Lower lobe of right lung (tissue), 2 donors: Measurements from ENCODE around the gene SUCLG2. TPM values are rescaled to one million over a fixed set of nuclear protein-coding genes. Genes with fewer than 3 reads are reported as not detected.

Experiments
- ATAC-seq, 2 donors: fragments of 200-7000 bp; cut with Tn5 transposase; one replicate each; pipeline ENCODE4 v1.9.1; 2020 to 2022; ENCODE audit warnings: mild to moderate bottlenecking in 2 of 2, moderate library complexity in 2 of 2
- DNase-seq: peaks from one replicate; pipeline ENCODE4 v3.0.0-alpha.2; 2020
- H3K27ac ChIP-seq: fragments of 200-600 bp; one replicate; pipeline ENCODE4 v1.8.0; 2022
- H3K27me3 ChIP-seq: fragments of 200-600 bp; one replicate; pipeline ENCODE4 v1.8.0; 2022; ENCODE audit warnings: low read depth
- H3K36me3 ChIP-seq: fragments of 200-600 bp; one replicate; pipeline ENCODE4 v1.8.0; 2022; ENCODE audit warnings: mild to moderate bottlenecking
- H3K4me1 ChIP-seq: fragments of 200-600 bp; one replicate; pipeline ENCODE4 v1.8.0; 2022
- H3K4me3 ChIP-seq: fragments of 200-600 bp; one replicate; pipeline ENCODE4 v1.8.0; 2022; ENCODE audit warnings: mild to moderate bottlenecking
- H3K9me3 ChIP-seq: fragments of 200-600 bp; one replicate; pipeline ENCODE4 v1.8.0; 2022
- intact Hi-C: fragments of 100-400 bp; cut with DNase I; formaldehyde crosslinking; loops from one replicate; pipeline ENCODE4 v1.11.0; 2022
- total RNA-seq: library from RNA; stranded (reverse); fragmentation: NEBNext Ultra II Directional; extraction: Animal tissue kit (Norgen Biotek cat#: 25700); gene quantifications from one replicate; pipeline ENCODE4 v1.2.1, GENCODE V29; 2021
- TF ChIP-seq, protein P1 (sequence below): fragments of 200-600 bp; IDR thresholded peaks from one replicate; pipeline ENCODE4 v1.8.0; 2022; ENCODE audit warnings: antibody characterized with exemption, mild to moderate bottlenecking
- donor health status: DM: no; HTN: yes; CAD: no; lungs with severe emphysema.

Gene SUCLG2
- total RNA-seq, 1 donor from 2014 or later = 50.7 TPM

DNA sequence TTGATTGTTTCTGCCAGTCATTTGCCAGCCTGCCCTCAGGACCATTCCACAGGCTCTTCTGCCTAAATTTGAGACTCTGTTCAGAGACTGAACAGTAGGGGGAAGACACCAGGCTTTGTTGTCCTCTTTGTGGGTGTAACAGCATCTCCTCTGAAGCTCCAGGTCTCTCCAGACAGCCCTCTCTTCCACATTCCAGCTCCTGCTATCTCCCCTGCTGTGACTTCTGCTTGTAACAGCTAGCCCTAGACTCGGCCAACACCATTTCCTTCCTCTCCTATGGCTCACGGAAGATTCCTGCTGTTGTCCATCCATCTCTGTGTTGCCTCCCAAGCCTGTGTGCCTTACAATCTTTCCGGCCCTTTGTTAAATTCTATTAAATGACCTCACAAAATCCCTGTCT is 40.2 kb downstream of the SUCLG2 start:
- Histone ChIP-seq H3K27ac (no peak overlapping the region), H3K36me3 (peaks cover 9% of the 10 kb centered on the region), H3K4me3 (no peak overlapping the region), H3K27me3 (no peaks in the 10 kb centered on the region), H3K4me1 (no peaks in the 10 kb centered on the region), H3K9me3 (no peaks in the 10 kb centered on the region)
- ATAC-seq (no peak), DNase-seq (no peak)
- intact Hi-C loops = no loop called here
- TF ChIP-seq, protein P1, sequence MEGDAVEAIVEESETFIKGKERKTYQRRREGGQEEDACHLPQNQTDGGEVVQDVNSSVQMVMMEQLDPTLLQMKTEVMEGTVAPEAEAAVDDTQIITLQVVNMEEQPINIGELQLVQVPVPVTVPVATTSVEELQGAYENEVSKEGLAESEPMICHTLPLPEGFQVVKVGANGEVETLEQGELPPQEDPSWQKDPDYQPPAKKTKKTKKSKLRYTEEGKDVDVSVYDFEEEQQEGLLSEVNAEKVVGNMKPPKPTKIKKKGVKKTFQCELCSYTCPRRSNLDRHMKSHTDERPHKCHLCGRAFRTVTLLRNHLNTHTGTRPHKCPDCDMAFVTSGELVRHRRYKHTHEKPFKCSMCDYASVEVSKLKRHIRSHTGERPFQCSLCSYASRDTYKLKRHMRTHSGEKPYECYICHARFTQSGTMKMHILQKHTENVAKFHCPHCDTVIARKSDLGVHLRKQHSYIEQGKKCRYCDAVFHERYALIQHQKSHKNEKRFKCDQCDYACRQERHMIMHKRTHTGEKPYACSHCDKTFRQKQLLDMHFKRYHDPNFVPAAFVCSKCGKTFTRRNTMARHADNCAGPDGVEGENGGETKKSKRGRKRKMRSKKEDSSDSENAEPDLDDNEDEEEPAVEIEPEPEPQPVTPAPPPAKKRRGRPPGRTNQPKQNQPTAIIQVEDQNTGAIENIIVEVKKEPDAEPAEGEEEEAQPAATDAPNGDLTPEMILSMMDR = no peak

DNA sequence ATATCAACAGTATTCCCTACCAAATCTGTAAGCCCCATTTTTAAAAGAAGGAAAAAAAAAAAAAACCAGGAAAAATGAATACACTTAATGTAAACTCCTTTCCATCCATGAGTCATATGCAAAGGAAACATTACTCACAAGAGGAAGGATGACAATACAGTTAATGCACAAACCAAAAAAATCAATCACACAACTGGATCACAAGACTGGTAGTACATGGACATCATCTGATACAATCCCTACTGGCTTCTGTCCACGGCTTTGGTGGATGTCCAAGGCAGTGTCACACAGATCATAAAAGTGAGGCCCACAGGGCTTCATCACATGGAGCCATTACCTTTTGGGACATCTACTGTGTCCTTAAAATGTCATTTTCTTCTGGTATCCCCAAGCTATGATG is 44.0 kb downstream of the SUCLG2 start:
- DNase-seq = no peak
- Histone ChIP-seq H3K4me3 (no peak overlapping the region), H3K27me3 (no peaks in the 10 kb centered on the region), H3K4me1 (no peaks in the 10 kb centered on the region), H3K36me3 (peaks cover 37% of the 10 kb centered on the region), H3K9me3 (no peaks in the 10 kb centered on the region), H3K27ac (no peak overlapping the region)
- no peak for ATAC-seq
- TF ChIP-seq, protein P1 = no peak
- intact Hi-C loops = no loop called here

DNA sequence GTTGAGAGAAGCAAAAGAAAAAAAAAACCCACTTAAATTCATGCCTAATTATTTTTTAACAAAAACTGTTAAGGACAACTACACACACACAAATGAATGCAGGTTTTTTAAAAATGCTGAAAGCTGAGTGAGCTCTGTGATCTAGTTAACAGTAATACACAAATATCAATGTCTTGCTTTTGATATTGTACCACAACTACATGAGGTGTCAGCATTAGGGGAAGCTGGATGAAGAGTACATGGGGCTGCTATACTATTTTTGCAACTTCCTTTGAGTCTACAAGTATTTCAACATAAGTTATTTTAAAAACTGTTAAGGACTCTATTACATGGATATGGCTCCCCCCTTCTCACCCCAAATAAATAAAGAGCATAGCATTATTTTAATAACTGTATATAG is 44.7 kb downstream of the SUCLG2 start:
- intact Hi-C loops = no loop called here
- Histone ChIP-seq H3K4me3 (no peak overlapping the region), H3K4me1 (no peaks in the 10 kb centered on the region), H3K9me3 (no peaks in the 10 kb centered on the region), H3K27ac (no peak overlapping the region), H3K36me3 (peaks cover 38% of the 10 kb centered on the region), H3K27me3 (no peaks in the 10 kb centered on the region)
- TF ChIP-seq, protein P1 = no peak
- DNase-seq = no peak
- no peak for ATAC-seq

DNA sequence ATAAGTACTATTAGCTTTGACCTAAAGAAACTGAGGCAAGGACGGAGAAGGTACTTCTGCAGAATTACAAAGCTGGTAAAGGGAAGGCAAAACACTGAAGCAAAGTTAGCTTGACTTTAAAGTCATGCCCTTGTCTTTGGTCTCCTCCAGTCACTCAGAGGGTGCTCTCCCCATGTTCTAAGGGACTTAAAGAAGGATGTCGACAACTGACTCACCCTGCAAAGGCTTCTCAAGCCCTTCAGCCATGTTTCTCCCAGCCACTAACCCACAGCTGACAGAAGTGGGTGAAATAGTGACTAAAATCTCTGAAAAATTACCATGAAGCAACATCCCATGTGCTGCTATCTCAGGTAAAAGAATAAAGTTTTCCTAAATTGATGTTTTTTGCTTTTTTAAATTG is 46.4 kb downstream of the SUCLG2 start:
- peaks cover 38% of the 10 kb centered on the region for H3K36me3 ChIP-seq
- ATAC-seq = no peak
- TF ChIP-seq, protein P1 = no peak

DNA sequence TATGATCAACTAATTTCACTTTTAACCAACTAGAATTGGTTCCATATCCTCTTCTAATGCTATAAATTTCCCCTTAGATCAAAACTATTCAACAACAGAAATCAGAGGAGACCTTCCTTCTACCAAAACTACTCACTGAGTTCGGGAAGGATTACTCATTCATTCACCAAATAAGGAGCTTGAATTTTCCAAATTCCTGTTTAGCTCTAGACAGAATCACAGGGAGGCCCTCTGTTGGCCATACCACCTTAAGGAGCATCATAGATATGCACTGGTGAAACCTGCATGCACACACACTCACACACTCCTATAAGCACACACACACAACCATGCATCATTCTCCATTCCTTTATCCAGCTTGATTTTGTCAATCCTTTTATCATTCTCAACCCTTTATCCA is 49.0 kb downstream of the SUCLG2 start:
- H3K4me1 ChIP-seq = peaks cover 6% of the 10 kb centered on the region
- no peak overlapping the region for H3K4me3 ChIP-seq
- no peaks in the 10 kb centered on the region for H3K27me3 ChIP-seq
- DNase-seq (no peak), ATAC-seq (no peak)
- H3K36me3 ChIP-seq = peaks cover 38% of the 10 kb centered on the region
- TF ChIP-seq, protein P1 = no peak
- no peak overlapping the region for H3K27ac ChIP-seq
- H3K9me3 ChIP-seq = no peaks in the 10 kb centered on the region
- intact Hi-C loops = no loop called here

More for the DNA sequence above, 46.4 kb downstream of the SUCLG2 start:
- H3K9me3 ChIP-seq = no peaks in the 10 kb centered on the region
- no peak for DNase-seq
- no peaks in the 10 kb centered on the region for H3K4me1 ChIP-seq
- H3K27ac ChIP-seq = no peak overlapping the region
- H3K27me3 ChIP-seq = no peaks in the 10 kb centered on the region
- intact Hi-C loops = no loop called here
- H3K4me3 ChIP-seq = no peak overlapping the region

DNA sequence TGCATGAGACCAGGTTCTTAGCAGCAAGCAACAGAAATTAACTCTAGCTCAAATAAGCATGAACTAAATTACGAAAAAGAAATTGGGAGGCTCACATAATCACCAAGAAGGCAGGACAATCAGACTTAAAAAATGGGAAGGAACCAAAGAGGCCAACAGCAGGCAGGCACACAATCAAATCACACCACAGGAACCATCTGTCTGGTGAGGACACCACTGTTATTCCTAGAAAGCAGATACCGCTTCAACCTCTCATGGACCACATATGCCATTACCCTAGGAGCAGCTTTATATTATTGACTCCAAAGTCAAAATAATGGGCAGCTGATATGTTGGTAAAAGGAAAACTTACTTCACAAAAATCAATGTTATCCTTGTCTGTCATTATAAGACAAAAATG is 51.6 kb downstream of the SUCLG2 start:
- TF ChIP-seq, protein P1 = no peak
- H3K9me3 ChIP-seq = no peaks in the 10 kb centered on the region
- no peak overlapping the region for H3K27ac ChIP-seq
- DNase-seq = no peak
- no peaks in the 10 kb centered on the region for H3K27me3 ChIP-seq
- peaks cover 7% of the 10 kb centered on the region for H3K4me1 ChIP-seq
- no peak for ATAC-seq
- no peak overlapping the region for H3K4me3 ChIP-seq
- H3K36me3 ChIP-seq = peaks cover 27% of the 10 kb centered on the region
- intact Hi-C loops = no loop called here
